Dedifferentiated amniotic fluid mesenchymal stem cell (primary cell): ENCODE measurements around the gene CABCOCO1.

Source experiments
- DNase-seq: peaks from one replicate; pipeline ENCODE4 v3.0.0-alpha.2; 2016; ENCODE audit errors: extremely low spot score

CABCOCO1 gene

DNA sequence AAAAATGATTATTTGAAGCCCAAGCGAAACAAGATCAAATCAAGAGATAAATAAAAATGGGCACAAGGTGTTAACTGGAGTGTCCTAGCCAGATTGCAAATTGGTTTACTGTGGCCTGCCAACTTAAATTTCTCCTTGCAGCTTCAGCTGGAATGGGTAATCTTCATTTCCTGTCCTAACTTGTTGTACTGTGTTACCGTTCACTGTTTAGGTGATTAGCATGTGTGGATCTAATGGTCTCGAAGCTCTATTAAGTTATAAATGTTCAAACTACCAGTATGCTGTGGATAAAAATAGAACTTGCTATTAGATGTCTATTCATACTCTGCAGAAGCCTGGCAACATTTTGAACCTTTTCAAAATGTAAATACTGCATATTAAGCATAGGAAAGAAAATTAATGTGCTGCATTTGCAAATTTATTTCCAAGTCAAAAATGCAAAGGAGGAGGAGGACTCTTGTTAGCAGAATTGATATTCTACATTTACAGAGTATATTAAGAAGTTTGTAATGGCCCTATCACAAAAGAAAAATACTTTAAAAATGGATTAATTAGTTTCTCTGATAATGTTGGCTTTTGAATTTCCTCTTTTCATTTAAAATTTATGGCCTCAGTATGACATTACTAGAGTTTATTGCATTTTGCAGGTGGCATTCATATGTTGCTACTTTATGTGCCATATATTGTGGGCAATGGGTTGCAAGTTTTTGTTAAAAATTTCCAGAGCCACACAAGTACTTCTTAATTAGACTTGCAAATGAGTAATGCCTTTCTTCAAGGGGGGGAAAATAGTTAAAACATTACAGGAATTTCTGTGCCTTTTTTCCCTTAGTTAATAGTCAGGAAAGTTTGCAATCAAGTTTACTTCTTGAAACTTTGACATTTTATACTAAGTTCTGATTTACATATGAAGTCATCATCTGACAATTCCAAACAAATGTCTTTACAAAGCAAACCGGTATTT lies 92.1 kb downstream of the CABCOCO1 start:
- DNase-seq = no peak

DNA sequence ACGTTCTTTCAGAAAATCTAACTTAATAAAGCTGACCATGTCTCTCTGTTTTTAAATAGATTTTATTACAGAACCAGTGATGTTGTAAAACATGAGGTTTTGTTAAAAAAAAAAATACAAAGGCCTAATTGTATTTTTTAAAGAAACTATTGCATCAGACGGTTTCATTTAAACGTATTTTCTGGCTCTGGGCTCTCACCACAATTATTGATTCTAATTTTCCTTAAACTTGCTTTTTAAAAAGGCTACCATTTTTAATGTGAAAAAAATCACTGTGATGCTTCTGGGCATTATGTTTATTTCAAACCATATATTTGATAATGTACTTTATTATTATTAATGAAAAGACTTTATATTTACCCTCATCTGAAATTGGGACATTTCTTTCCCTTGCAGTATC lies 94.3 kb downstream of the CABCOCO1 start:
- DNase-seq = no peak

DNA sequence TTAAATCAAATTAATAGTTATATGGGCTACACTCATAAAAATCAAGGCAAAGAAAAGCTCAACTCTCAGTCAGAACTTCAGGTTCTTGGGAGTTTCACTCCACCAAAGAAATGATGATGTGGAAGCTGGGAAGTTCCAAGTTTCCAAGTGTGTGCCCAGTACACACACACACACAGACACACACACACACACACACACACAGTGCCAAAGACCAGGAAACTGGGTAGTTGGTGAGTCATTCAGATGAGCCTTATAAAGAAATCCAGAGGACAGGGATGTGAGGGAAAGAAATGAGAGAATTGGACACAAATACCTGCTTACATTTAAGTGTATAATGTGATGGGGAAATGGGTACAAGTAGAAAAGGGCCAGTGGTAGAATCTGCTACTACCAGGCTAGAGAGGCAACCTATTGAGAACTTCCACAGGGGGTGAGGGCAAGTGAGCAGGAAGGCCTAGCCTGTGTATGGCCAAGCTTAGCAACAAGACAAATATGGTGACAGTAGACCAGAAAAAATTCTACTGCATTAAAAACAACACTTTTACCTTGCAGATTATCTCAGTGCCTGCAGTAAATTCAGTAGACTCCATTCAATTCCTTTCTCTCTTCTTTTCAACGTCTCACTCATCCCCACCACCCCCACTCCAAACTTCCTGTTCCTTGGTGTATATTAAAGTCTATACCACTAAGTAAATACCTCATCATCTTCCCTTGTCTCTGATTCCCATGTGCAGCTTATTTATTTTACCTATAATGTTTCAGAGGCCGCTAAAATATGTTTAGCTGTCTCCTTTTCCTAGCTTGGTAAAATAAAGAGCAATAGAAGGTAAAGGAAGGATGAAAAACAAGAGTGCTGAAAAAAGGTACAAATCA lies 95.0 kb downstream of the CABCOCO1 start:
- no peak for DNase-seq

DNA sequence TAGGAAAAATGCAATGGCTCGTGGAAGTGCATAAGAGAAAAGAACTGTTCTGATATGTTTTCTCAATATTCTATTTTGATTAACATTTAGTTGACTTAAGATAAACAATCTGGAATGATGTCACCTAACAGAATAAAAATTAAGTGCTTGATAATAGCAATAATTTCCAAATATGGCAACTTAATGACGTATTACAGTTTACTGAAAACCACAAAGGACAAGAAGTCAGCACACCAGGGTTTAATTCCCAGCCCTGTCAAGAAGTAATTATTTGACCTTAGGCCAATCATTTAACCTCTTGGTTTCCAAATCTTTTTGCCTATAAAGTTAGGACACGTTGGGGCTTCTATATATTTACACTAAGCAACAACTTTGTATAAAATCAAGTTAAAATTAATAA lies 95.7 kb downstream of the CABCOCO1 start:
- DNase-seq = no peak

DNA sequence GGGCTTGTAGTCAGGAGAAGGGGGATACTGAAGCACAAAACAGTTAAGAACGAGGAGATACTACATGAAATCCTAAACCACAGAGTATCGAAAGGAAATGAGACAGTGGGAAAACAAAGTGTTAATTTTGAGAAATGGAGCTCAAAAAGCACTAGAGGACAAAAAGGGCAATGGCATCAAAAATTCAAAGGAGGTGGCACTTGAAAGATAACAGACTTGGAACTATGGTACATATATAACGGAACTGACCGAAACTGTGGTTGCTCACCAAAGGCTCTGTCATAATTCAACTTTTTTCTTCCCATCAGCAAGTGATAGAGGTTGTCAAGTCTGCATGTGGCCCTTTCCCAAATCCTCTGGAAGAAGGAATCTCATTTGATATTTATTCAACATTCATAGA lies 97.0 kb downstream of the CABCOCO1 start:
- DNase-seq = no peak

DNA sequence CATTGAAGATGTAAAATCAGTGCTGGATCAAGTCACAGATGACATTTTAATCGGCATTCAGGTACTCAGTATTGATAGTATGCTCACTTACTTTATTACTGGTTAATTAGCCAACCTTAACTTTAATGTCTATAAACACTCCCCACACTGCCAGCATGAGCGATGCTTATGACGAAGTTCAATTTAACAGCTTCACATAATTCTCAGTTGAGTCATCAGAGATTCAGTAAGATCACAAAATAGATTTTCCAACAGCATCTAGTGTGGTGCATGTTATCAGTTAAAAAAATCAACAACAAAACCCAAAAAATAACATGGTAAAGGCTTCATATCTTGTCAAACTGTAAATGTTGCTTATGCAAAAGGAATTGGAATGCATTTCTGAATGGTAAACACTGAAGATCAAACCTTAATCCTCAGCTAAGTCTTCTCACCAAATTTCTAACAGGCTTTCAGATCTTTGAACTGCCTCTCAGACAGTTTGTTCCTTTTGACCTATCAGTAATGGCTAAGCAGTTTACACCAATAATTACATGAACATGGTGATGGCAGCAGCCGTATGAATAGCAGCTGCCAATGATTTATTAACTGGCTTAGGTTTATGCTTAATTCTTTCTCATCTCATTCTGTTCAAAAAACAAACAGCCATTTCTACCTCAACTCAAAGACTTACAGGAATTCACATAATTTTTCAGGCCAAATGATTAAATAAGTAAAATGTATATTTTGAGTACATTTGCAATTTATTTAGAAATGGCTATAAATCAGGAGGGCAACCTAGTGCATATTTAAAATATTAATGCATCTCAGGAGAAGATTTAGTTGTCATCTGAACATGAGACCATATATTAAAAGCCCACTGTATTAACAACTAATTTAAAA lies 98.5 kb downstream of the CABCOCO1 start:
- DNase-seq = peak; percentile 42

DNA sequence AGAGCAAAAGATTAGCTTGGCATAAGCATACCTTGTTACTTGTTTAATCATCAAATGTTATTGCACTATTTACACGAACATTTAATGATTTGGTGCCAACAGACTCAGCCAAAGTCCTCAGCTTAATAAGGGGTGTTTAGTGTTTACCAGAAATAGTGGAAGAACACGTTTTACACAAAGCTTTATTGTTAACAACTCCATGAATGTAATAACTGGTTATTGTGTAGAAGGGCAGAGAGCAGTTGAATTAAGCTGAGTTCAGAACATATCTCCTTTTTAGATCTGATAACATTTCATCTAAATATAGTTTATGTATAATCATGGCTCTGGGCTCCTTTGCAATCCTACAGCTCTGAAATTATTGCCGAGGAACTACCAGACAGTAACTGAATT lies 99.1 kb downstream of the CABCOCO1 start:
- DNase-seq = no peak

DNA sequence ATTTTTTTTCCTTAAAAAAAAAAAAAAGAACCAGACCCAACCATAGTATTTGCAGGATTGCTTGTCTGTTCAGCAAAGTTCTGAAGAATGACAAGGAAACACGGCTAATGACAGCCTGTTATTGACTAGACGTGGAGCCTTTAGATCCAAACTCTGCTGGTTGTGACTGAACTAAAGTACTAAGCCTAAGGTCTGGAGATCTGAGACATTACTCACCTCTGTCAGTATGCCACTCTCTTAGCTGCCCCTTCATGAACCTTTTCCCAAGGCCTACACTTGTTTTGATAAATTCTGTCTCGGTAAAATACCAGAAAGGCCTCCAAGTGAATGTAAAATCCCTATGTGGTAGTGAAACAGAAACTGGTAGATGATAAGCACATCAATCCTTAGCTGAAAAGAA lies 101.0 kb downstream of the CABCOCO1 start:
- DNase-seq = no peak

DNA sequence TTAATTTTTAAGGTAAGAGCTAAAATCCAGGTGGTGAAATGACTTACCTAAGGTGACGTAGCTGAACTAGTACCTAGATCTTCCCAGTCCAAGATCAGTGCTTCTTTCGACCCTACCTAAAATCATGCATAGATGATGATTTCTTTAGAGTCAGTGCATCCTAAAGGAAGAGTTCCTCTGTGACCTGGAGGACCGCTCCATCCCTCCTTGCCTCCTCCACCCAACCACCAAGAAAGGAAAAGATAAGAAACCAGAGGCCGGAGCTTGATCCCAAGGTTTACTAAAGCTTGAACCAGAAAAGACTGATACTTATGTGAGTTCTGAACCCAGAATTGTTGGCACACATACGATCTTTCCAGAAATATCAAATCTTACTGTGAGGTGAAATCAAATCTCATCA lies 101.8 kb downstream of the CABCOCO1 start:
- DNase-seq = no peak

DNA sequence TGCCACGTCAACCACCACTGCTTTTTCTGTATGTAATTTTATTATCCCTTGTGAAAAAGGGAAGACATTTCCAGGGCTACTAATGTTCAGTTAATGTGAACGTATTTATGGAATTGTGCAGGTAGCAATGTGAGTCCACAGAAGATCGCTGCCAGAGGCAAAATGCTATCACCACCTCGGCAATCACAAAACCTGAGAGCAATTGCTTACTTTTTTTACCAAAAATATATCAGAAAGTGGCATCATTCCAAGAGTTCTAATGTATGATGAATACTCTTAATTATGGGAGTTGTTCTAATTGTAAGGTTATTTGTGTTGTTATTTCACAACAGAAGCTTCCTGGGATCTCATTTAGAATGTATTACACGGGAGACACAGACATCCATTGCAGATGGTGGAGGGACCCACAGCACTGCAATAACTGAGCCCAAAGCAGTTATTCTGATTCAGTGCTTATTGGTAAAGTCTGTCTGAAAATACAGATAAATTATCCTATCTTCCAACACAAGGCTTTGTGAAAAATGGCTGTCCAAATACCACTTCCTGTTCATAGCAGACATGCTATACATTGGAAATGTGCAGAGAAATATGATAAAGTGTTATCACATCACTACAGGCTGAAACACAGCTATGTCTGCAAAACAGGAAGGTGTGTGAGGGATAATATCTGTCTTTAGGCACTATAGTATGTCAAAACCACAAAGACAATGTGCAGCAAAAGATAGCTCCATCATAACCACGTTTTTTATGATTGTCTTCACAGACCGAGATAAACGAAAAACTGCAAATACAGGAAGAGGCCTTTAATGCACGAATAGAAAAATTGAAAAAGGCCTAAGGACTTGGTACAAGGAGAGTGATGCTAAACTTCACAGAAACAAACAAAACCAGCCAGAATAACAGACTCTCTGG lies 102.7 kb downstream of the CABCOCO1 start:
- DNase-seq = no peak

DNA sequence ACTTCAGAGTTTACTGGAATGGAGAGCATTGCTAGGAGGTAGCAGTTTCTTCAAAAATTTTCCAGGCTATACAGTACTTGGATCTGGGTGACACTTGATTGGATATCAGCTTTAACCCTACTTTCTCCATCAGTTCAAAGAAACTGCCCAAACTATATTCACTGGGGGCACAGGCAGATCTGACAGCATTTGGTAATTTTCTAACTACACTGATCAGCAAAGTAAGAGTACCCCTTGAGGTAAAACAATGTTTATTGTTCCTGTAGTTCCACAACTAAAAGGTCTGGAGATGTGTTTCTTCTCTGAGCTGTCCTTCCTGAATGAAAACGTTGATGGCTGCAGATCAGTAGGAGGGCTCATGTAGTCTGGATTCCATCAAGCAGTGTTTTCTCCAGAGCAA lies 104.2 kb downstream of the CABCOCO1 start:
- DNase-seq = no peak

DNA sequence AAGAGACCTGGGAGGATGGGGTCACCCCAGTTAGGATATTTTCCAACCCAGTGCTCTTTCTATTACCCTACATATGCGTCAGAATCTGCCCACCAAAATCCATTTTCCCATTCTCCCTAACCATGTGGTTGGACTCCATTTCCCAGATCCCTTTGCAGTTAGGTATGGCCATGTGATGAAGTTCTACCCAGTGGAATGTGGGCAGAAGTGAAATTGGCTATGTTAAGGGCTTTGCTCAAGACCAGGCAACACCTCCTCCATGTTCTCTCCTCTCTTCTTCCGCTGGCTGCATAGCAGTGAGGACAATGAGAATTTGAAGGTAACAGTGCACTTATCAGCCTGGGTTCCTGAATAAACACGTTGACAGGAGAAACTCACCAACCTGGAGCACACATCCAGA lies 111.3 kb downstream of the CABCOCO1 start:
- DNase-seq = no peak

DNA sequence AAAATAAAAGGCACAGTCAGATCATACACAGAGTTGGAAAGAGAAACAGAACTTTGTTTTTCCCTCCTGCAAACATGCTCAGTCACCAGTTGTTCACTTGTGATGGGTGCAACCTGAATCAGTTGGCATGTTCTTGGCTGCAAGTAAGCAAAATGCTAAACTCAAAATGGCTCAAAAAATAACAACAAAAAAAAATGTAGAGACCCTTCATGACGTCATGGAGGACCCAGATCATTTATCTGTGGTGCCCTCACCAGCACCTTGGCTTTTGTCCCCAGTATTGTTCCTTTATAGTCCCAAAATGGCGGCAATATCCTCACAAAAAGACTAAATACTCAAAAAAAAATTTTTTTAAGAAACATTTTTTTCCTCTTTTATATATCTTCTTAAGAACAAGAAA lies 112.4 kb downstream of the CABCOCO1 start:
- DNase-seq = no peak

DNA sequence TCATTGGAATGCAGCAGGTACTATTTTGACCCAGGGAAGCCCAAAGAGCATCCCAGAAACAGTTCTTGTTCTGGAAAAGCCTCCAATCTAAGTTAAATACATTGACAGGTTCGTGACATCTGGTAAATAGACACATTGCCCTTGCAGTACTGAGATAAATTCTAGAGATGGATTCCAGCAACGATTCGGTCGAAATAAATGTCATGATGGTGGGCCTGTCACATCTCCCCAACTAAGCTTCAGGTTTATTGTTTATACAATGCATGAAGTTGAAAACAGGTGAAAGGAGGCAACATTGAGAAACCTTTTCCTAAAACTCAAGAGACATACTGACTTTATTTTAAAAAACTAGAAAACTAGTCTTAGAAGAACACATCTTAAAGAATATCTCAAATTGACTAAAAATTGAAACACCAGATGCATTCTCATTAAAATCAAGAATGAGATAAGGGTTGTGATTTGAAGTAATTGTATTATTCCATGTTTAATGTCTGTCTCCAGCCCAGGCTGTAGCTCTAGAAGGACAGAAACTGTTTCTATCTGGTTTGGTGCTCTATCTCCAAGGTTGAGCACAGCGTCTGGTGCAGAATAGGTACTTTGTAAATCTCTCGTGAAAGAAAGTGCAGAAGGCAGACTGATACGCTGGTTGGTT lies 114.0 kb downstream of the CABCOCO1 start:
- no peak for DNase-seq

DNA sequence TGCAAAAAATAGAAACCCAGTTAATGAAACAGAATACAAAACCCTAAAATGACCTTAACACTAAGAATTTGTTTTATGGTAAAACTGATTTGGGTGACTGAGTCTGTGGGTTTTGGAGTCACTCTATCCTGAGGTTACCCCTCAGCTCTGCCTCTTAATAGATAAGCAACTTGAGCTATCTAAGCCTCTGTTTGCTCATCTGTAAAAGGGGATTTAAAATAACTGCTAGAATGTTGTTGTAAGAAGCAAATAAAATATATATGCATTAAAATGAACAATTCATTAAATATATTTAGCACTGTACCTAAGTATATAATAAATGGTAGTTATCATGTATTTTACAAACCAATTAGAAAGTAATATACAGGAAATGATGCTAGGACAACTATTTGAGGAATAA lies 115.4 kb downstream of the CABCOCO1 start:
- no peak for DNase-seq

DNA sequence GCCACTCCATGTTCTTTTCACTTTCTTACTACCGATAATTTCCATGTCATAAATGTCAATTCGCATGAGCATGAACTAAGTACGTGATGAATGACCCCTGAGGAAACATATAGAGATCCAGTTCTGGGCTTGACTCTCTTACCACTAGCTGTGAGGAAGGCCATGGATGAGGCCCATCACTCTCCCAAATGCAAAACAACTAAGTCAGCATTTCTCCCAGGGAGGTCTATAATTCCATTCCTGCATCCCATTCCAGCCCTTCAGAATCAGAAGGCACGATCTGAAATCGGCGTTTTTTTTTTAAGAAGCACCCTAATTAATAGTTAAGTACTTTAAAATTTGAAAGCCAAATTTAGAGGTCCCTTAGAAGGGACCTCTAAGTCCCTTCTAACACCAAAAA lies 116.5 kb downstream of the CABCOCO1 start:
- no peak for DNase-seq

DNA sequence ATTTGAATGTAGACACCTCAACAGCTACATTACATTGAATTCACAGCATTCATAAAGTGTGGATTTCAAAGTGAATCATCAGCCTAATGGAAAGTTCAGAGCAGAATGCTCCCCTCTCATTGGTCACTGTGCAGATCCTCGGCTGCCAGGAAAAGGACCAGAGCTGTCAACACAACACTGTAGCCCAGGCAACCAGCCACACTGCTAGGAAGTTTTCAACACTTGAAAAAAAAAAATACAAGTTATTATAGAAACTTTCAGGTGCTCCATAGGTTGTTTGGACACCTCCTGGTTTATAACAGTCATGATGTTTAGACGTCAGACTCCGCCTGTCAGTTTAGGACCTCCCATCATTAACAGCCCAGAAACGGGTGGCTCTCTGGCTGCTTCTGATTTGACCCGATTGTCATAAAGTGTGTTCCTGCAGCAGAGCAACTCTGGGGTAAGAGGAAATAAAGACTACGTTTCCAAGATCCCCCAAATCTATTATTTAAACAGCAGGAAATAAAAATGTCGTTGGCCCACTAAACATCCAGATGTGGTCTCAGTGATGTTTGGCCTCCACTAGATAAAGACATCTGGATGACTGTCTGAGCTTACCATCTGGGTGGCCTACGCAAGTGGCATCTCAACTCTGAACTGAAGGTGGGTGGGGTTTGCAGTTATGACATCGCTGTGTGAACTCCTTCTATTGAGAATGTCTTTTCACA lies 117.4 kb downstream of the CABCOCO1 start:
- no peak for DNase-seq

DNA sequence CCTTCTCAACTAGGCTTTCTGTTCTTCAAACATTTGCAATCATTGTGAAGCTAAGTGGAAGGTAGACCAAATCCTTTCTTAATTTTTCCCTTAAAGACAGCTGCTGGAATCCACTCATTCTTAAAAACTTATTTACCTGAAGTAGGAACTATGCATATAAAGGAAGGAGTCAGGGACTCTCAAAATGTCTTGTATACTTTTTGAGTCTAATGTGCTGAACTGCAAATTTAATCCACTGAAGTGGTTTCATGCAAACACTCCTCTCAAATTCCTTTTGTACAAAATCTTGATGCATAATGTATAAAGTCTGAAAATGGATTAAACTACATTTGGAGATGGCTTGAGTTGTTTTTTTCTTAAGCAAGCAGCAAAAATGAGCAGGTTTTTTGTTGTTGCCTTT lies 118.0 kb downstream of the CABCOCO1 start:
- DNase-seq = no peak

DNA sequence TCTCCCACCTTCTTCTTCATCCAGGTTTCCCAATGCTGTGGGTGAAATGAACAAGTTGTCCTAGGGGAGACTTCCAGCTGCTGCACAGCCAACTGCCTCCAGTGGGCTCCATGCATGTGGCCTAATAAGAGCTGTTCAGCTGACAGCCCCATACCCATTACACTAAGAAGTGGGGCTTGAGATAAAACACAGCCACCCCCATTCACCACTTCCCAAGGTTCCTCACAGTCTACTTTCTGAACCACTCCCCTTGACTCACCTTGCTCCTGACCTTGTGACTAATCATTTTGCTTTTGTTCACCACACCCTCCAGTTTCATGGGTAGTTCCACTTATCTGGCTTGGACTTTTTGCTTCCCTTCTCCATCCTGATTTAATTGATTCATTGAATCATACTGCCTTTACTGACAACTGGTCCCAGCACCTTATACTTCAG lies 119.3 kb downstream of the CABCOCO1 start:
- DNase-seq = no peak
